GM23338 (cell line): Measurements from ENCODE around the gene LRRC25. TPM values are rescaled to one million over a fixed set of nuclear protein-coding genes. Genes with fewer than 3 reads are reported as not detected.

Source experiments
- ATAC-seq: fragments of 200-7000 bp; cut with Tn5 transposase; 3 replicates; pipeline ENCODE4 v1.9.1; 2020
- DNase-seq: peaks from one replicate; pipeline ENCODE4 v3.0.0-alpha.2; 2015; ENCODE audit warnings: low spot score
- H2AFZ ChIP-seq: fragments of 200-600 bp; sonication (generic); 2 replicates; pipeline ENCODE4 v1.8.0; 2016; ENCODE audit warnings: antibody characterized with exemption, mild to moderate bottlenecking, moderate library complexity
- H3F3A ChIP-seq: fragments of 200-600 bp; sonication (generic); replicated peaks from 2 replicates; pipeline ENCODE4 v1.8.0; 2017; ENCODE audit warnings: antibody characterized with exemption, mixed run types, low read depth
- H3K27ac ChIP-seq: fragments of 200-600 bp; sonication (generic); 2 replicates; pipeline ENCODE4 v1.6.1; 2016; ENCODE audit warnings: low read depth
- H3K27me3 ChIP-seq: fragments of 200-600 bp; sonication (generic); 2 replicates; pipeline ENCODE4 v1.8.0; 2016; ENCODE audit warnings: mild to moderate bottlenecking, mixed run types, moderate library complexity; ENCODE audit not compliant: insufficient read depth
- H3K36me3 ChIP-seq: fragments of 200-600 bp; sonication (generic); 2 replicates; pipeline ENCODE4 v1.8.0; 2016; ENCODE audit warnings: mild to moderate bottlenecking; ENCODE audit not compliant: insufficient read depth
- H3K4me1 ChIP-seq: fragments of 200-600 bp; sonication (generic); 2 replicates; pipeline ENCODE4 v1.8.0; 2016; ENCODE audit warnings: mild to moderate bottlenecking, moderate library complexity; ENCODE audit not compliant: insufficient read depth
- H3K4me2 ChIP-seq: fragments of 200-600 bp; sonication (generic); 2 replicates; pipeline ENCODE4 v1.7.1; 2017; ENCODE audit warnings: mixed run types
- H3K4me3 ChIP-seq: fragments of 200-600 bp; sonication (generic); 2 replicates; pipeline ENCODE4 v1.6.1; 2016; ENCODE audit warnings: mixed run types
- H3K79me2 ChIP-seq: fragments of 200-600 bp; sonication (generic); replicated peaks from 2 replicates; pipeline ENCODE4 v1.8.0; 2017; ENCODE audit warnings: mild to moderate bottlenecking; ENCODE audit not compliant: insufficient read depth
- H3K9me2 ChIP-seq: fragments of 200-600 bp; sonication (generic); 2 replicates; pipeline ENCODE4 v1.8.0; 2017; ENCODE audit not compliant: insufficient read depth
- H4K20me1 ChIP-seq: fragments of 200-600 bp; sonication (generic); replicated peaks from 2 replicates; pipeline ENCODE4 v1.8.0; 2017; ENCODE audit warnings: mild to moderate bottlenecking; ENCODE audit not compliant: insufficient read depth
- H3K27ac Mint-ChIP-seq: 2 replicates; pipeline ENCODE4 v1.8.0; 2020; ENCODE audit warnings: inconsistent platforms, mild to moderate bottlenecking, moderate library complexity, mixed read lengths
- H3K27me3 Mint-ChIP-seq: 3 replicates; pipeline ENCODE4 v1.8.0; 2022; ENCODE audit warnings: low read depth, mild to moderate bottlenecking, moderate library complexity, mixed read lengths, inconsistent platforms; ENCODE audit not compliant: insufficient read depth, poor library complexity
- H3K36me3 Mint-ChIP-seq: 3 replicates; pipeline ENCODE4 v1.8.0; 2021; ENCODE audit warnings: low read depth, mild to moderate bottlenecking, inconsistent platforms, moderate library complexity, mixed read lengths
- H3K4me1 Mint-ChIP-seq: 3 replicates; pipeline ENCODE4 v1.8.0; 2020; ENCODE audit warnings: mild to moderate bottlenecking, inconsistent platforms, mixed read lengths
- H3K4me3 Mint-ChIP-seq: 3 replicates; pipeline ENCODE4 v1.8.0; 2021; ENCODE audit warnings: moderate library complexity, mild to moderate bottlenecking, inconsistent platforms, mixed read lengths
- H3K9me3 Mint-ChIP-seq: 3 replicates; pipeline ENCODE4 v1.8.0; 2020; ENCODE audit warnings: moderate library complexity, mild to moderate bottlenecking, inconsistent platforms, mixed read lengths
- CREB1 ChIP-seq: fragments of 250-450 bp; sonication (Bioruptor Pico); IDR thresholded peaks from 2 replicates; pipeline ENCODE4 v1.5.0; 2020; ENCODE audit warnings: low read depth, mild to moderate bottlenecking, moderate library complexity
- EZH2phosphoT487 ChIP-seq: fragments of 200-600 bp; sonication (generic); IDR thresholded peaks from one replicate; pipeline ENCODE4 v1.8.1; 2018; ENCODE audit warnings: antibody characterized with exemption; ENCODE audit not compliant: unreplicated experiment
- JUNB ChIP-seq: IDR thresholded peaks from one replicate; pipeline ENCODE4 v1.6.1; 2016; ENCODE audit warnings: antibody characterized with exemption; ENCODE audit not compliant: unreplicated experiment
- NANOG ChIP-seq: IDR thresholded peaks from 2 replicates; pipeline ENCODE4 v1.6.1; 2016; ENCODE audit warnings: antibody characterized with exemption, borderline replicate concordance
- ZNF114 ChIP-seq: fragments of 250-450 bp; sonication (Bioruptor Pico); IDR thresholded peaks from 2 replicates; pipeline ENCODE4 v1.5.0; 2020; ENCODE audit warnings: mild to moderate bottlenecking, moderate library complexity
- ZNF331 ChIP-seq: fragments of 250-450 bp; sonication (Bioruptor Pico); IDR thresholded peaks from 2 replicates; pipeline ENCODE4 v1.5.0; 2020; ENCODE audit warnings: low read depth, mild to moderate bottlenecking, moderate library complexity
- polyA plus RNA-seq: library from polyadenylated mRNA; unstranded; fragments of >200 nt; fragmentation: Nextera tagmentation; extraction: Ambion mirVana; gene quantifications from 2 replicates; pipeline ENCODE4 v1.2.1, GENCODE V29; 2016
- total RNA-seq: library from RNA; depleted of rRNA; stranded (reverse); fragments of >200 nt; shearing (Covaris generic); gene quantifications from 2 replicates; pipeline ENCODE4 v1.2.3, GENCODE V29; 2014
- TF ChIP-seq, protein P1 (sequence below): IDR thresholded peaks from one replicate; pipeline ENCODE4 v1.6.1; 2018; ENCODE audit warnings: antibody characterized with exemption; ENCODE audit not compliant: unreplicated experiment
- TF ChIP-seq, protein P2 (sequence below): IDR thresholded peaks from 2 replicates; pipeline ENCODE4 v1.6.1; 2016; ENCODE audit warnings: antibody characterized with exemption
- TF ChIP-seq, protein P3 (sequence below): fragments of 250-450 bp; sonication (Bioruptor Pico); IDR thresholded peaks from 2 replicates; pipeline ENCODE4 v1.5.0; 2020; ENCODE audit warnings: mild to moderate bottlenecking, moderate library complexity
- TF ChIP-seq, protein P4 (sequence below), 2 experiments: fragments of 200-600 bp in 1 of 2; sonication (generic) in 1 of 2; conservative IDR thresholded peaks; 2 replicates each; pipeline versions ENCODE4 v1.5.1 to v1.6.1; 2016 to 2017; ENCODE audit warnings: antibody characterized with exemption in 2 of 2, low read depth in 2 of 2, mild to moderate bottlenecking in 2 of 2, moderate library complexity in 1 of 2

Gene LRRC25
- total and polyA plus RNA-seq, 2 experiments from 2014 or later, result 0.17 to 0.24 TPM

DNA sequence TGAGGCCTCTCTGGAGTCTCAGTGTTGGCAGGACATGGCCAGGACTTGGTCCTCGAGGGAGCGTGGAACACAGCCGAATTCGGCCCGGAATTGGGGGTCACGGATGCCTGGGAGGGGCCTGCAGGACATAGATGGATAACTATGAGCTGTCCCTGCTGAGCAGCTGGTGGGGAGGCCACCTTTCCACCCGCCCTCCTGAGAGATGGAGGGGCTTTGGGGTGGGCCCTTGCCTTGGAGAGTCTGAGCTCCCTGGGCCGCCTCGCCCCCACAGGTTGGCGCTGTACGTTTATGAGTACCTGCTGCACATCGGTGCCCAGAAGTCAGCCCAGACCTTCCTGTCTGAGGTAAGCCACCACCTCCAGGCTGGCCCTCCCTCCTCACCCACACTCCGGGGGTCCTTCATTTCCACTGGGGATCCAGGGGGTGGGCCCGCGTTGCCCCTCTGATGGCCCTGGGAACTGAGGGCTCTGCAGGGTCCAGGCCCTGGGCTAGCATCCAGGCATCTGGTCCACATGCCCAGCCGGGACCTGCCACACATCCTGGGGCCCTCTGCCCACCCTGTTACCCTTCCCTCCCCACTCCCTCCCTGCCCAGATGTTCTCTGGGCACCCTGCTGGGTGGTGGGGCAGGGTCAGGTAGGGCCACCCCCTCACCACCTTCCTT, 29.8 kb upstream of the LRRC25 start:
- H3K9me3 Mint-ChIP-seq, result no peaks in the 10 kb centered on the region
- ATAC-seq (no peak), DNase-seq (no peak)
- H4K20me1 ChIP-seq, result peaks cover 6% of the 10 kb centered on the region; the same call in 1 of the 2 replicates
- no peaks in the 10 kb centered on the region for H3K36me3 Mint-ChIP-seq
- H3K79me2 ChIP-seq, result no peaks in the 10 kb centered on the region
- no peak overlapping the region for H3K4me3 ChIP-seq
- H3K27me3 Mint-ChIP-seq, result peaks cover 12% of the 10 kb centered on the region
- peaks cover 3% of the 10 kb centered on the region; the same call in 1 of the 2 replicates for H3F3A ChIP-seq
- H3K4me1 Mint-ChIP-seq, result peaks cover 29% of the 10 kb centered on the region
- H3K4me2 ChIP-seq, result no peak overlapping the region
- peaks cover 36% of the 10 kb centered on the region; the same call in 1 of the 2 replicates for H3K4me1 ChIP-seq
- H3K27ac Mint-ChIP-seq, result no peak overlapping the region
- H3K27me3 ChIP-seq, result no peaks in the 10 kb centered on the region
- H2AFZ ChIP-seq, result no peak overlapping the region
- no peaks in the 10 kb centered on the region for H3K36me3 ChIP-seq
- no peaks in the 10 kb centered on the region for H3K9me2 ChIP-seq
- H3K27ac ChIP-seq, result no peak overlapping the region
- TF ChIP-seq JUNB (no peak), EZH2phosphoT487 (no peak), ZNF331 (CRISPR knock-in tag) (no peak), CREB1 (CRISPR knock-in tag) (no peak), NANOG (no peak), ZNF114 (no peak)
- TF ChIP-seq, protein P1, sequence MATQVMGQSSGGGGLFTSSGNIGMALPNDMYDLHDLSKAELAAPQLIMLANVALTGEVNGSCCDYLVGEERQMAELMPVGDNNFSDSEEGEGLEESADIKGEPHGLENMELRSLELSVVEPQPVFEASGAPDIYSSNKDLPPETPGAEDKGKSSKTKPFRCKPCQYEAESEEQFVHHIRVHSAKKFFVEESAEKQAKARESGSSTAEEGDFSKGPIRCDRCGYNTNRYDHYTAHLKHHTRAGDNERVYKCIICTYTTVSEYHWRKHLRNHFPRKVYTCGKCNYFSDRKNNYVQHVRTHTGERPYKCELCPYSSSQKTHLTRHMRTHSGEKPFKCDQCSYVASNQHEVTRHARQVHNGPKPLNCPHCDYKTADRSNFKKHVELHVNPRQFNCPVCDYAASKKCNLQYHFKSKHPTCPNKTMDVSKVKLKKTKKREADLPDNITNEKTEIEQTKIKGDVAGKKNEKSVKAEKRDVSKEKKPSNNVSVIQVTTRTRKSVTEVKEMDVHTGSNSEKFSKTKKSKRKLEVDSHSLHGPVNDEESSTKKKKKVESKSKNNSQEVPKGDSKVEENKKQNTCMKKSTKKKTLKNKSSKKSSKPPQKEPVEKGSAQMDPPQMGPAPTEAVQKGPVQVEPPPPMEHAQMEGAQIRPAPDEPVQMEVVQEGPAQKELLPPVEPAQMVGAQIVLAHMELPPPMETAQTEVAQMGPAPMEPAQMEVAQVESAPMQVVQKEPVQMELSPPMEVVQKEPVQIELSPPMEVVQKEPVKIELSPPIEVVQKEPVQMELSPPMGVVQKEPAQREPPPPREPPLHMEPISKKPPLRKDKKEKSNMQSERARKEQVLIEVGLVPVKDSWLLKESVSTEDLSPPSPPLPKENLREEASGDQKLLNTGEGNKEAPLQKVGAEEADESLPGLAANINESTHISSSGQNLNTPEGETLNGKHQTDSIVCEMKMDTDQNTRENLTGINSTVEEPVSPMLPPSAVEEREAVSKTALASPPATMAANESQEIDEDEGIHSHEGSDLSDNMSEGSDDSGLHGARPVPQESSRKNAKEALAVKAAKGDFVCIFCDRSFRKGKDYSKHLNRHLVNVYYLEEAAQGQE, result no peak
- TF ChIP-seq, protein P2, sequence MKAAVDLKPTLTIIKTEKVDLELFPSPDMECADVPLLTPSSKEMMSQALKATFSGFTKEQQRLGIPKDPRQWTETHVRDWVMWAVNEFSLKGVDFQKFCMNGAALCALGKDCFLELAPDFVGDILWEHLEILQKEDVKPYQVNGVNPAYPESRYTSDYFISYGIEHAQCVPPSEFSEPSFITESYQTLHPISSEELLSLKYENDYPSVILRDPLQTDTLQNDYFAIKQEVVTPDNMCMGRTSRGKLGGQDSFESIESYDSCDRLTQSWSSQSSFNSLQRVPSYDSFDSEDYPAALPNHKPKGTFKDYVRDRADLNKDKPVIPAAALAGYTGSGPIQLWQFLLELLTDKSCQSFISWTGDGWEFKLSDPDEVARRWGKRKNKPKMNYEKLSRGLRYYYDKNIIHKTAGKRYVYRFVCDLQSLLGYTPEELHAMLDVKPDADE, result no peak
- TF ChIP-seq, protein P3, sequence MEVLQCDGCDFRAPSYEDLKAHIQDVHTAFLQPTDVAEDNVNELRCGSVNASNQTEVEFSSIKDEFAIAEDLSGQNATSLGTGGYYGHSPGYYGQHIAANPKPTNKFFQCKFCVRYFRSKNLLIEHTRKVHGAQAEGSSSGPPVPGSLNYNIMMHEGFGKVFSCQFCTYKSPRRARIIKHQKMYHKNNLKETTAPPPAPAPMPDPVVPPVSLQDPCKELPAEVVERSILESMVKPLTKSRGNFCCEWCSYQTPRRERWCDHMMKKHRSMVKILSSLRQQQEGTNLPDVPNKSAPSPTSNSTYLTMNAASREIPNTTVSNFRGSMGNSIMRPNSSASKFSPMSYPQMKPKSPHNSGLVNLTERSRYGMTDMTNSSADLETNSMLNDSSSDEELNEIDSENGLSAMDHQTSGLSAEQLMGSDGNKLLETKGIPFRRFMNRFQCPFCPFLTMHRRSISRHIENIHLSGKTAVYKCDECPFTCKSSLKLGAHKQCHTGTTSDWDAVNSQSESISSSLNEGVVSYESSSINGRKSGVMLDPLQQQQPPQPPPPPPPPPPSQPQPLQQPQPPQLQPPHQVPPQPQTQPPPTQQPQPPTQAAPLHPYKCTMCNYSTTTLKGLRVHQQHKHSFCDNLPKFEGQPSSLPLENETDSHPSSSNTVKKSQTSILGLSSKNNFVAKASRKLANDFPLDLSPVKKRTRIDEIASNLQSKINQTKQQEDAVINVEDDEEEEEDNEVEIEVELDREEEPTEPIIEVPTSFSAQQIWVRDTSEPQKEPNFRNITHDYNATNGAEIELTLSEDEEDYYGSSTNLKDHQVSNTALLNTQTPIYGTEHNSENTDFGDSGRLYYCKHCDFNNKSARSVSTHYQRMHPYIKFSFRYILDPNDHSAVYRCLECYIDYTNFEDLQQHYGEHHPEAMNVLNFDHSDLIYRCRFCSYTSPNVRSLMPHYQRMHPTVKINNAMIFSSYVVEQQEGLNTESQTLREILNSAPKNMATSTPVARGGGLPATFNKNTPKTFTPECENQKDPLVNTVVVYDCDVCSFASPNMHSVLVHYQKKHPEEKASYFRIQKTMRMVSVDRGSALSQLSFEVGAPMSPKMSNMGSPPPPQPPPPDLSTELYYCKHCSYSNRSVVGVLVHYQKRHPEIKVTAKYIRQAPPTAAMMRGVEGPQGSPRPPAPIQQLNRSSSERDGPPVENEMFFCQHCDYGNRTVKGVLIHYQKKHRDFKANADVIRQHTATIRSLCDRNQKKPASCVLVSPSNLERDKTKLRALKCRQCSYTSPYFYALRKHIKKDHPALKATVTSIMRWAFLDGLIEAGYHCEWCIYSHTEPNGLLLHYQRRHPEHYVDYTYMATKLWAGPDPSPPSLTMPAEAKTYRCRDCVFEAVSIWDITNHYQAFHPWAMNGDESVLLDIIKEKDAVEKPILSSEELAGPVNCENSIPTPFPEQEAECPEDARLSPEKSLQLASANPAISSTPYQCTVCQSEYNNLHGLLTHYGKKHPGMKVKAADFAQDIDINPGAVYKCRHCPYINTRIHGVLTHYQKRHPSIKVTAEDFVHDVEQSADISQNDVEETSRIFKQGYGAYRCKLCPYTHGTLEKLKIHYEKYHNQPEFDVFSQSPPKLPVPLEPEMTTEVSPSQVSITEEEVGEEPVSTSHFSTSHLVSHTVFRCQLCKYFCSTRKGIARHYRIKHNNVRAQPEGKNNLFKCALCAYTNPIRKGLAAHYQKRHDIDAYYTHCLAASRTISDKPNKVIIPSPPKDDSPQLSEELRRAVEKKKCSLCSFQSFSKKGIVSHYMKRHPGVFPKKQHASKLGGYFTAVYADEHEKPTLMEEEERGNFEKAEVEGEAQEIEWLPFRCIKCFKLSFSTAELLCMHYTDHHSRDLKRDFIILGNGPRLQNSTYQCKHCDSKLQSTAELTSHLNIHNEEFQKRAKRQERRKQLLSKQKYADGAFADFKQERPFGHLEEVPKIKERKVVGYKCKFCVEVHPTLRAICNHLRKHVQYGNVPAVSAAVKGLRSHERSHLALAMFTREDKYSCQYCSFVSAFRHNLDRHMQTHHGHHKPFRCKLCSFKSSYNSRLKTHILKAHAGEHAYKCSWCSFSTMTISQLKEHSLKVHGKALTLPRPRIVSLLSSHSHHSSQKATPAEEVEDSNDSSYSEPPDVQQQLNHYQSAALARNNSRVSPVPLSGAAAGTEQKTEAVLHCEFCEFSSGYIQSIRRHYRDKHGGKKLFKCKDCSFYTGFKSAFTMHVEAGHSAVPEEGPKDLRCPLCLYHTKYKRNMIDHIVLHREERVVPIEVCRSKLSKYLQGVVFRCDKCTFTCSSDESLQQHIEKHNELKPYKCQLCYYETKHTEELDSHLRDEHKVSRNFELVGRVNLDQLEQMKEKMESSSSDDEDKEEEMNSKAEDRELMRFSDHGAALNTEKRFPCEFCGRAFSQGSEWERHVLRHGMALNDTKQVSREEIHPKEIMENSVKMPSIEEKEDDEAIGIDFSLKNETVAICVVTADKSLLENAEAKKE (CRISPR knock-in tag), result no peak
- TF ChIP-seq, protein P4, sequence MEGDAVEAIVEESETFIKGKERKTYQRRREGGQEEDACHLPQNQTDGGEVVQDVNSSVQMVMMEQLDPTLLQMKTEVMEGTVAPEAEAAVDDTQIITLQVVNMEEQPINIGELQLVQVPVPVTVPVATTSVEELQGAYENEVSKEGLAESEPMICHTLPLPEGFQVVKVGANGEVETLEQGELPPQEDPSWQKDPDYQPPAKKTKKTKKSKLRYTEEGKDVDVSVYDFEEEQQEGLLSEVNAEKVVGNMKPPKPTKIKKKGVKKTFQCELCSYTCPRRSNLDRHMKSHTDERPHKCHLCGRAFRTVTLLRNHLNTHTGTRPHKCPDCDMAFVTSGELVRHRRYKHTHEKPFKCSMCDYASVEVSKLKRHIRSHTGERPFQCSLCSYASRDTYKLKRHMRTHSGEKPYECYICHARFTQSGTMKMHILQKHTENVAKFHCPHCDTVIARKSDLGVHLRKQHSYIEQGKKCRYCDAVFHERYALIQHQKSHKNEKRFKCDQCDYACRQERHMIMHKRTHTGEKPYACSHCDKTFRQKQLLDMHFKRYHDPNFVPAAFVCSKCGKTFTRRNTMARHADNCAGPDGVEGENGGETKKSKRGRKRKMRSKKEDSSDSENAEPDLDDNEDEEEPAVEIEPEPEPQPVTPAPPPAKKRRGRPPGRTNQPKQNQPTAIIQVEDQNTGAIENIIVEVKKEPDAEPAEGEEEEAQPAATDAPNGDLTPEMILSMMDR (conservative IDR thresholded peaks at IDR 0.05; ENCODE audit: low read depth in 2 of 2), result no peak
- H3K4me3 Mint-ChIP-seq, result no peak overlapping the region
